ENCODE results near the gene UQCR10. TPM values are rescaled to one million over a fixed set of nuclear protein-coding genes. Genes with fewer than 3 reads are reported as not detected.

Gene UQCR10
- polyA plus RNA-seq, 2 of the 4 experiments (the other 2 are of a cell fraction): 115 to 171 TPM

- H3K4me1 ChIP-seq: peaks cover 4% of the 10 kb centered on the region; the same call in 1 of the 3 replicates
- no peaks in the 10 kb centered on the region for H3K9me3 ChIP-seq
- peak overlapping the region in 1 of 2 experiments; percentile 53; a peak in 3 of 6 replicates for H3K27ac ChIP-seq
- FAIRE-seq: no peak
- POLR2A ChIA-PET: no interaction called here
- peak overlapping the region; percentile 47 for H3K4me3 ChIP-seq
- WGBS (ENCODE audit: missing lambda C conversion rate): 55% methylated on average over 8 of the region's 24 CpGs
- no peak for DNase-seq (ENCODE audit: low read depth in 1 of 2, low spot score in 1 of 2)
- CTCF ChIA-PET: interaction anchor here (1.2 to 1.3 kb wide), 2 partner anchors 14 to 18 kb away, joined by 4 read pairs; no protein-coding TSS in a partner anchor
- H3K4me2 ChIP-seq: peak overlapping the region; percentile 83
- ATAC-seq: no peak
- TF ChIP-seq CEBPB (IDR thresholded peaks at IDR 0.05) (no peak), E2F6 (IDR thresholded peaks at IDR 0.05; ENCODE audit: borderline replicate concordance, low read depth) (no peak), FOXS1 (CRISPR knock-in tag; IDR thresholded peaks at IDR 0.05) (no peak)
- TF ChIP-seq, protein P1, sequence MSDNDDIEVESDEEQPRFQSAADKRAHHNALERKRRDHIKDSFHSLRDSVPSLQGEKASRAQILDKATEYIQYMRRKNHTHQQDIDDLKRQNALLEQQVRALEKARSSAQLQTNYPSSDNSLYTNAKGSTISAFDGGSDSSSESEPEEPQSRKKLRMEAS (IDR thresholded peaks at IDR 0.05): no peak
These were observed 47.9 kb upstream of the UQCR10 start for GRCh38 chr22:29718949-29719898.

GRCh38 chr22:29719899-29720645 lies 47.1 kb upstream of the UQCR10 start, which contains the start of gene CABP7:
Gene CABP7, plus strand, starts transcription at chr22:29720003. Its CDS starts 422 bp downstream, at chr22:29720425.
- Histone ChIP-seq H3K9me3 (no peaks in the 10 kb centered on the region), H3K27ac (peak within 1 kb of the TSS in 1 of 2 experiments; percentile 53; a peak in 3 of 6 replicates), H3K4me1 (peaks cover 4% of the 10 kb centered on the region; the same call in 1 of the 3 replicates), H3K4me2 (peak within 1 kb of the TSS; percentile 83), H3K4me3 (peak within 1 kb of the TSS; percentile 47)
- ChIA-PET CTCF (no interaction called here), POLR2A (no interaction called here)
- TF ChIP-seq POLR2AphosphoS2 (conservative IDR thresholded peaks at IDR 0.05; ENCODE audit: low read length) (no peak), FOXS1 (CRISPR knock-in tag; IDR thresholded peaks at IDR 0.05) (no peak), SMC3 (IDR thresholded peaks at IDR 0.05) (no peak), SREBF2 (IDR thresholded peaks at IDR 0.05) (no peak), EHMT2 (IDR thresholded peaks at IDR 0.05; ENCODE audit: low read depth) (no peak), MYC (IDR thresholded peaks at IDR 0.05; ENCODE audit: borderline replicate concordance, low read length) (no peak), NFE2L2 (conservative IDR thresholded peaks at IDR 0.05; ENCODE audit: low read length) (no peak), ZC3H11A (IDR thresholded peaks at IDR 0.05) (no peak), HOXA7 (CRISPR knock-in tag; IDR thresholded peaks at IDR 0.05) (no peak), EHF (CRISPR knock-in tag; IDR thresholded peaks at IDR 0.05) (no peak), ELK1 (IDR thresholded peaks at IDR 0.05; ENCODE audit: low read depth, low read length) (no peak)
- no peak for FAIRE-seq
- DNase-seq (ENCODE audit: low read depth in 1 of 2, low spot score in 1 of 2): no peak
- 0% methylated on average over 3 of the region's 115 CpGs for WGBS (ENCODE audit: missing lambda C conversion rate)
- no peak; a peak in 1 of 6 replicates for ATAC-seq

DNA sequence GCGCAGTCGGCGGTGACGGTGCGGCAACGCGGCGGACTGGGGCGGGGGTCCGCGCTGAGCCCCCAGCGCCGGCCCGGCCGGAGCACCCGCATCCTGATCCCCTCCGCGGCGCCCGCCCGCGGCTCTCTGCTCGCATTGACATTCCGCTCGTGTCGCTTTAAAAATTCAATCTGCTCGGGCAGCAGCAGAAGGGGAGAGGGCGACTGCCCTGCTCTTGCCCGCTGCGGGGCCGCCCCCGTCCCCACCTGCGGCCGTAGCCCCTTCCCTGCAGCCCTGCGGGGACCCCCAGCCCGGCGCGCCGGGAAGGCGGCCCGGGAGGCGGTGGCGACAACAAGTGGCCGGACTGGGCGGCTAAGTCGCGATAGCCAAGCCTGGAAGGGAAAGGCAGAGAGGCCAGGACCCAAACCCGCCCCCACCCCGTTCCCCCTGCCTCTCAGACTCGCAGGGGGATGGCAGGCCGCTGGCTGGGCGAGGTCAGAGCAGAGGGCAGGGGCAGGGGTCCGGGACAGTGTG lies 46.3 kb upstream of the UQCR10 start:
- FAIRE-seq: no peak
- no peak for DNase-seq (ENCODE audit: low read depth in 1 of 2, low spot score in 1 of 2)
- WGBS (ENCODE audit: missing lambda C conversion rate): 35% methylated on average over 8 of the region's 53 CpGs
- Histone ChIP-seq H3K9me3 (no peaks in the 10 kb centered on the region), H3K27ac (peak overlapping the region in 1 of 2 experiments; percentile 53; a peak in 2 of 6 replicates), H3K4me2 (peak overlapping the region; percentile 83), H3K4me3 (peak overlapping the region; percentile 47), H3K4me1 (peaks cover 4% of the 10 kb centered on the region; the same call in 1 of the 3 replicates)
- CTCF ChIA-PET: no interaction called here
- ATAC-seq: no peak
- POLR2A ChIA-PET: no interaction called here
- TF ChIP-seq HES2 (IDR thresholded peaks at IDR 0.05): no peak
- TF ChIP-seq FOXS1 (CRISPR knock-in tag; IDR thresholded peaks at IDR 0.05): no peak
- no peak for TF ChIP-seq SMC3 (IDR thresholded peaks at IDR 0.05)
- TF ChIP-seq HEYL (CRISPR knock-in tag; IDR thresholded peaks at IDR 0.05): no peak
- no peak for TF ChIP-seq MYC (IDR thresholded peaks at IDR 0.05; ENCODE audit: borderline replicate concordance, low read length)
- no peak for TF ChIP-seq KDM5A (IDR thresholded peaks at IDR 0.05)
- no peak for TF ChIP-seq ZNF302 (CRISPR knock-in tag; IDR thresholded peaks at IDR 0.05)
- no peak for TF ChIP-seq HOXA7 (CRISPR knock-in tag; IDR thresholded peaks at IDR 0.05)
- no peak for TF ChIP-seq CTCF (IDR thresholded peaks at IDR 0.05)
- no peak for TF ChIP-seq CEBPB (IDR thresholded peaks at IDR 0.05)
- no peak for TF ChIP-seq SREBF2 (IDR thresholded peaks at IDR 0.05)
- no peak for TF ChIP-seq HOXB5 (CRISPR knock-in tag; IDR thresholded peaks at IDR 0.05)
- no peak for TF ChIP-seq PBX3 (IDR thresholded peaks at IDR 0.05)
- no peak for TF ChIP-seq NR3C1 (IDR thresholded peaks at IDR 0.05)
- TF ChIP-seq ESRRA (IDR thresholded peaks at IDR 0.05; ENCODE audit: borderline replicate concordance, low read length): no peak
- no peak for TF ChIP-seq RARB (CRISPR knock-in tag; IDR thresholded peaks at IDR 0.05)
- TF ChIP-seq ZSCAN20 (CRISPR knock-in tag; IDR thresholded peaks at IDR 0.05): no peak
- no peak for TF ChIP-seq JUN (IDR thresholded peaks at IDR 0.05)
